DOHH2 (cell line): ENCODE measurements around the gene STIP1.

Experiments
- EZH2phosphoT487 ChIP-seq: fragments of 200-600 bp; sonication (generic); IDR thresholded peaks from 2 replicates; pipeline ENCODE4 v1.6.1; 2017; ENCODE audit warnings: borderline replicate concordance, mild to moderate bottlenecking, antibody characterized with exemption, low read length, moderate library complexity, mixed read lengths
- TF ChIP-seq, protein P1 (sequence below): fragments of 200-600 bp; sonication (generic); IDR thresholded peaks from one replicate; pipeline ENCODE4 v1.5.1; 2014; ENCODE audit warnings: antibody characterized with exemption, mild to moderate bottlenecking, low read depth, low read length; ENCODE audit not compliant: poor library complexity, severe bottlenecking

DNA sequence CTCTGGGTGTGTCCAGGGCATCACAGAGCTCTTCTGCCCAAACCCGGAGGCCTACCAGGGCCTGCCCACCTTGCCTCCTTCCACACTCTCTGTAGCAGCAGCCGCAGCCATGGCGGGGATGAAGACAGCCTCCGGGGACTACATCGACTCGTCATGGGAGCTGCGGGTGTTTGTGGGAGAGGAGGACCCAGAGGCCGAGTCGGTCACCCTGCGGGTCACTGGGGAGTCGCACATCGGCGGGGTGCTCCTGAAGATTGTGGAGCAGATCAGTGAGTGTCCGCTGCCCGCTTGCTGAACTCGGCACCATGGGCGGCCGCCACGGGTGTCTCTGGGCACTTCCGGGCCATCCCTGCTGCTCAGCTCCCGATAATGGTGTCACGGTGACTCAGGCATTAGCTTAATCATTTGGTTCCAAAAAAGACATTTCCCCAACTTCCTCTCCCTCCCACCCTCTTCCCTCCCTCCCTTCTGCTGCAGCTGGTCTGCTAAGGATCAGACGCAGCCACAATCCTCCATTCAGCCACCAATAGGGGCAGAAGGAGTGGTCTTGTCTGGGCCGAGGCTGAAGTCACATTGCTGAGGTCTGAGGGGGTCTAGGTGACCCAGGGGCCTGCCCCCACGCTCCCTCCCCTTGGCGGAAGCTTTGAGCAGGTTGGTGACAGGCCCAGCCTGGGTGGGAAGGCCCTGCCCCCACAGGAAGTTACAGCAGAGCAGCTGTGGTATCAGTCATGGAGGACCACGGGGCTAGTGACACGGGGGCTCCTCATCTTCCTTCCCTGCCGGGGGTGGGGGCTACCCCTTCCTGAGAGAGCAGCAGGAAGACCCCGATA, 21.5 kb downstream of the STIP1 start:
- TF ChIP-seq, protein P1, sequence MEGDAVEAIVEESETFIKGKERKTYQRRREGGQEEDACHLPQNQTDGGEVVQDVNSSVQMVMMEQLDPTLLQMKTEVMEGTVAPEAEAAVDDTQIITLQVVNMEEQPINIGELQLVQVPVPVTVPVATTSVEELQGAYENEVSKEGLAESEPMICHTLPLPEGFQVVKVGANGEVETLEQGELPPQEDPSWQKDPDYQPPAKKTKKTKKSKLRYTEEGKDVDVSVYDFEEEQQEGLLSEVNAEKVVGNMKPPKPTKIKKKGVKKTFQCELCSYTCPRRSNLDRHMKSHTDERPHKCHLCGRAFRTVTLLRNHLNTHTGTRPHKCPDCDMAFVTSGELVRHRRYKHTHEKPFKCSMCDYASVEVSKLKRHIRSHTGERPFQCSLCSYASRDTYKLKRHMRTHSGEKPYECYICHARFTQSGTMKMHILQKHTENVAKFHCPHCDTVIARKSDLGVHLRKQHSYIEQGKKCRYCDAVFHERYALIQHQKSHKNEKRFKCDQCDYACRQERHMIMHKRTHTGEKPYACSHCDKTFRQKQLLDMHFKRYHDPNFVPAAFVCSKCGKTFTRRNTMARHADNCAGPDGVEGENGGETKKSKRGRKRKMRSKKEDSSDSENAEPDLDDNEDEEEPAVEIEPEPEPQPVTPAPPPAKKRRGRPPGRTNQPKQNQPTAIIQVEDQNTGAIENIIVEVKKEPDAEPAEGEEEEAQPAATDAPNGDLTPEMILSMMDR: no peak
- TF ChIP-seq EZH2phosphoT487: no peak
